HEK293T (cell line): ENCODE results near the gene RNF150.

Source experiments
- BHLHE40 ChIP-seq: fragments of 450-650 bp; IDR thresholded peaks from 2 replicates; pipeline ENCODE4 v1.6.1; 2016; ENCODE audit warnings: mild to moderate bottlenecking, moderate library complexity, borderline replicate concordance
- CTBP1 ChIP-seq: fragments of 450-650 bp; IDR thresholded peaks from 2 replicates; pipeline ENCODE4 v1.6.1; 2016; ENCODE audit warnings: borderline replicate concordance
- ELF4 ChIP-seq: fragments of 450-650 bp; IDR thresholded peaks from 2 replicates; pipeline ENCODE4 v1.6.1; 2017; ENCODE audit warnings: antibody characterized with exemption
- LEF1 ChIP-seq: fragments of 450-650 bp; IDR thresholded peaks from 2 replicates; pipeline ENCODE4 v1.6.1; 2017; ENCODE audit warnings: mild to moderate bottlenecking, borderline replicate concordance
- SP1 ChIP-seq: fragments of 450-650 bp; IDR thresholded peaks from 2 replicates; pipeline ENCODE4 v1.6.1; 2017
- SUZ12 ChIP-seq: fragments of 450-650 bp; IDR thresholded peaks from 2 replicates; pipeline ENCODE4 v1.6.1; 2016; ENCODE audit warnings: mild to moderate bottlenecking
- TARDBP ChIP-seq: fragments of 450-650 bp; IDR thresholded peaks from 2 replicates; pipeline ENCODE4 v1.6.1; 2016
- ZNF384 ChIP-seq: fragments of 450-650 bp; IDR thresholded peaks from 2 replicates; pipeline ENCODE4 v1.6.1; 2016

- TF ChIP-seq CTBP1 (no peak), BHLHE40 (no peak), SUZ12 (no peak), ZNF384 (no peak), SP1 (no peak), TARDBP (no peak), LEF1 (no peak), ELF4 (no peak)
Measured at GRCh38 chr4:141098163-141098562, 35.1 kb downstream of the RNF150 start.
